Vagina (tissue), 2 donors: ENCODE measurements around the gene SH2D3C.

Source experiments
- CTCF ChIP-seq, 3 experiments: fragments of 450-650 bp in 2 of 3; fragments of 200-600 bp in 1 of 3; sonication (generic) in 1 of 3; IDR thresholded peaks; one replicate each; pipeline ENCODE4 v1.5.1; 2017 to 2019; ENCODE audit warnings: antibody characterized with exemption in 3 of 3, mild to moderate bottlenecking in 2 of 3, moderate library complexity in 2 of 3
- POLR2AphosphoS5 ChIP-seq, 2 donors: sonication (generic); formaldehyde crosslinking; IDR thresholded peaks; one replicate each; pipeline ENCODE4 v1.9.0; 2017; ENCODE audit warnings: antibody characterized with exemption in 2 of 2, mild to moderate bottlenecking in 2 of 2, low read depth in 1 of 2; ENCODE audit not compliant: insufficient read depth in 1 of 2

DNA sequence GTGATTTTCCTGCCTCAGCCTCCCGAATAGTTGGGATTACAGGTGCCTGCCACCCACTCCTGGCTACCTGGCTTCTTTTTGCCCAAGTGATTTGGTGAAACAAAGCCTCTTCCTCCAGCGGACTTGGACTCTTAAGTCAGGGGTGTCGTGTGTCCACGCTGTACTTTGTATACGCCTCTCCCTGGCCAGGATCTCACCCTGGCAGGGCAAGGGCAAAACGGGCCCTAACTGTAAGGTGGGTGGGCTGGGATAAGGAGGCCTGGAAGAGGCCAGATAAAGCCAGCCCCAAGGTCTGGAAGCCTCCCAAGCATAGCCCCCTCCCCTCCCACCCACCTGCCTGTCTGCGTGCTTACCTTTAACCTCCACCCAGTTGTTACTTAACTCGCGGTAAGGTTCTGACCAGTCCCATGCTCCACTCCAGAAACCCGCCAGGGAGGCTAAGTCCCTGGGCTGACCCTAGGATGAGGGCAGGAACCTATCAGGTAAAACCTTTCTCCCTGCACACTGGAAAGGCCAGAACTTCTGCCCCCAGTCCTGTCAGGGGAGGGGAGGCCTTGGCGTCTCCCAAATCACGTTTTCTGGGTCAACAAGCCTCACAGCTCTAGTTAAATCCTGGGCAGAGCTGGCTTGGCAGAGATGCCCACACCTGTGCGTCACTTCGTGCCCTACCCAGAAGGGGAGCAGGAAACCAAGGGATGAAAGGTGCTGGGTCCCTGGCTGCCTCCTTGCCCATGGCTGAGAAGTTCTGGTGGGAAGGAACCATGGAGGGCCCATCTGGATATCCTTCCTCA lies 15.7 kb upstream of the SH2D3C start:
- TF ChIP-seq POLR2AphosphoS5 (IDR thresholded peaks at IDR 0.05; ENCODE audit: insufficient read depth in 1 of 2, low read depth in 1 of 2) (no peak), CTCF (IDR thresholded peaks at IDR 0.05) (no peak)
